ELR (cell line): ENCODE data around the gene MTF1.

Source experiments
- DNase-seq: peaks from one replicate; pipeline ENCODE4 v3.0.0-alpha.2; 2015; ENCODE audit warnings: low read depth

Gene MTF1

GRCh38 chr1:37828410-37829074, 30.9 kb downstream of the MTF1 start:
- DNase-seq: no peak

GRCh38 chr1:37825506-37825905, 33.9 kb downstream of the MTF1 start:
- DNase-seq: no peak

- DNase-seq: peak; percentile 18
These were observed 35.4 kb downstream of the MTF1 start for GRCh38 chr1:37824001-37824400.

- DNase-seq: peak; percentile 59
These were observed 36.2 kb downstream of the MTF1 start for GRCh38 chr1:37822906-37823815.

- no peak for DNase-seq
These were observed 37.9 kb downstream of the MTF1 start for GRCh38 chr1:37821481-37821880.

GRCh38 chr1:37817481-37817880, 41.9 kb downstream of the MTF1 start:
- DNase-seq: no peak

GRCh38 chr1:37814252-37814651, 45.1 kb downstream of the MTF1 start:
- DNase-seq: no peak

GRCh38 chr1:37813529-37814145, 45.8 kb downstream of the MTF1 start:
- no peak for DNase-seq

GRCh38 chr1:37811027-37811655, 48.3 kb downstream of the MTF1 start:
- DNase-seq: peak; percentile 89

- no peak for DNase-seq
These were observed 49.5 kb downstream of the MTF1 start for GRCh38 chr1:37809942-37810341.

GRCh38 chr1:37808369-37809319, 50.7 kb downstream of the MTF1 start:
- DNase-seq: peak; percentile 83

- peak; percentile 96 for DNase-seq
These were observed 51.6 kb downstream of the MTF1 start, which contains the start of the genes C1orf122 and YRDC for GRCh38 chr1:37807555-37808368. Gene C1orf122, plus strand, starts transcription at chr1:37807790. Its CDS starts 615 bp downstream, at chr1:37808405. Gene YRDC, minus strand, starts transcription at chr1:37808208. Its CDS starts 28 bp downstream, at chr1:37808180.

- DNase-seq: no peak
These were observed 52.2 kb downstream of the MTF1 start for GRCh38 chr1:37807220-37807554.

GRCh38 chr1:37802439-37802838, 57.0 kb downstream of the MTF1 start:
- DNase-seq: no peak

- peak; percentile 15 for DNase-seq
These were observed 61.5 kb downstream of the MTF1 start for GRCh38 chr1:37797750-37798345.

- no peak for DNase-seq
These were observed 63.9 kb downstream of the MTF1 start for GRCh38 chr1:37795340-37796125.

GRCh38 chr1:37794372-37795339, 64.7 kb downstream of the MTF1 start:
- no peak for DNase-seq
